Stimulated activated CD8-positive, alpha-beta memory T cell treated with anti-CD3 and anti-CD28 coated beads, Interleukin-7, amount 100 ng/mL, for 24 hours (primary cell): ENCODE measurements around the gene CALML6.
A peak's percentile ranks its signal among the peaks of the same experiment; 100 is the strongest.
"Not testable (repeated sequence)": the region's sequence is repeated elsewhere in the genome, so short reads cannot be mapped to it uniquely, and the experiment has no call there.

Source experiments
- DNase-seq: peaks from one replicate; pipeline ENCODE4 v3.0.0-alpha.2; 2020; ENCODE audit warnings: low read depth

CALML6 gene, protein sequence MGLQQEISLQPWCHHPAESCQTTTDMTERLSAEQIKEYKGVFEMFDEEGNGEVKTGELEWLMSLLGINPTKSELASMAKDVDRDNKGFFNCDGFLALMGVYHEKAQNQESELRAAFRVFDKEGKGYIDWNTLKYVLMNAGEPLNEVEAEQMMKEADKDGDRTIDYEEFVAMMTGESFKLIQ

DNA sequence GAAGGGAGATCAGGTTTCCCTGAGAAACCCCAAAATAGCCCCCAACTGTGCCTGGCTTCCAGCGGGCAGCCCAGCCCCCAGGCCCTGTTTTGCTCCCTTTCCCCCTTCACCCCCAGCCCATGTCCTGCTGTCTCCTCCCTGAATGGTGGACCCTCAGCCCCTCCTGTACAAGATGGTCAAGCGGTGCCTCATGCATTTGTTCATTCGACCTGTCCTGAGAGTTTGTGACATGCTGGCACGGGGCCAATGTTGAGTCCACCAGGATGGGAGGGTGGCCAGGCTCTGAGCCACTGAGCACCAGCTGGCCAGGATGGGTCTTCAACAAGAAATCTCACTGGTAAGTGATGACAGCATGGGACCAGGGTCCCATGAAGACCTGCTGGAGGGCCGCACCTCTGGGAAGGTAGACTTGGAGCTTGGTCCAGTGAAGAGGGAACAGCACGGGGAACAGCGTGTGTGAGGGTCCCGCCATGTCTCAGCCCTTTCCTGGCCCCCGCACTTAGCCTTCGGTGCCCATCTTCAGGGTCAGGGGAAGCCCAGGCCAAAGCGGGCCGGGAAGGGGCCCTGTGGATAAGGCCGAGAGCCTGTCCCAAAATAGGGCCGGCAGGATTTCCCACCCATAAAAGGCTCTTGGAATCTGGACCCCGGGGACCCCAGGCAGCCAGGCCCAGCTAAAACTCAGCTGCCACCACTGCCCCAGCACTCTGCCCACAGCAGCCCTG lies at the start of gene CALML6:
Gene CALML6 (plus strand): TSS at position 290 of the 722 bp plus-strand sequence. CDS start 21 bp downstream, at position 311.
- DNase-seq, result no peak

DNA sequence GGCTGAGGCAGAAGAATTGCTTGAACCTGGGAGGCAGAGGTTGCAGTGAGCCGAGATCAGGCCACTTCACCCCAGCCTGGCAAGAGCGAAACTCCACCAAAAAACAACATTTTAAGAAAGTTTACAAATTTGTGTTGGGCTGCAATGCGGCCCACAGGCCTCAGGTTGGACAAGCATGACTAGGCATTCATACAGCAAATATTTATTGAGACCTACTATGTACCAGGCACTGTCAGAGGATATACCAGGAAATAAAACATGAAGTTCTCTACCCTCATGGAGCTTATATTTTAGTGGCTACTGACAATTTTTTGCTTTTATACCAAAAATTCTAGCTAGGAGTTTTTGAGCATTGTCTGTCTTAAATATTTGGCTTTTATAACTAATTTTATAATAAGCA lies 47.9 kb upstream of the CALML6 start:
- DNase-seq, result no peak

DNA sequence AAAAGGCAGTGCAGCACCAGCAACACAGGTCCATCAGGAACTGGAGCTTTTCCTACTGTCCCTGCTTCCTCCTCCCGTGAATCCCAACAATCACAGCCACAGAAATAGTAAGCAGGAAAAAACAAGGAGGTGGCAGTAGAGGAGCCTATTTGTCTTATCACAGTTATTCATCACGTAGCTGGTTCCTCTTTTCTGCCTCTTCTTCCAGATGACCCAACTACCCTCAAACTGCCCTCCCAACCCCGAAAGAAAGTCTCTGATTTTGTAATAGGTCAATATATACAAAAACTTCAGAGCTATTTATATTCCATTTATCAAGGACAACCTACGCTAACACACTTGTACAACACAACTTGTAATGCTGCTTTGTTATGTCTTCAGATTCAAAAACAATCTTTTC lies 45.6 kb upstream of the CALML6 start:
- DNase-seq, result no peak

DNA sequence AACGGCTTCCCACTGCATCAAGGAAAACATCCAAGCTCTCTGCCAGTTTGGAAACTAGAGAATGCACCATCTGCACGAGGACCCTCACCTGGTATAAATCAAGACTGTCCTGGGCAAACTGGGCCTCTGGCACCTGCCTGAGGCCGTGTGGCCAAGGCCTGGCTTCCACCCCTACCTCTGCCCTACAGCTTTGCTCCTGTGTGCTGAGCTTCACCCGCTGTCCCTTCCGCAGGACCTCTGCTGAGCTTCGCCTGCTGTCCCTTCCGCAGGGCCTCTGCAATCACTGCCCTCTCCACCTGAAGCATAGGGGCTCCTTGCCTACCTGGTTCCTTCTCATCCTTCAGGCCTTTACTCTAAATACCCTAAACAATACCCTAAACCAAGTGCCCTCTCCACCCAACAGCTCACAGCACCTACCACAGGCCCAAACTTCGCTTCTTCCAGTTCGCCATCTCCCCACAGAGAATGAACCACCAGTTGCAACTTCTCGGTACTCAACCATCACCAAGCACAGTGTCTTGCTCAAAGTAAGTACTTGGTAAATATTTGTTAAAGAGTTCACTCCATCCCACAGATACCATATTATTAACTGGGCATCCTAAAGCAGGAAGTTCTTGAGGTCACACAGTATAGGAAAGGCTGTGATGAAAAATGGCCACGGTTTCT lies 42.6 kb upstream of the CALML6 start:
- no peak for DNase-seq

DNA sequence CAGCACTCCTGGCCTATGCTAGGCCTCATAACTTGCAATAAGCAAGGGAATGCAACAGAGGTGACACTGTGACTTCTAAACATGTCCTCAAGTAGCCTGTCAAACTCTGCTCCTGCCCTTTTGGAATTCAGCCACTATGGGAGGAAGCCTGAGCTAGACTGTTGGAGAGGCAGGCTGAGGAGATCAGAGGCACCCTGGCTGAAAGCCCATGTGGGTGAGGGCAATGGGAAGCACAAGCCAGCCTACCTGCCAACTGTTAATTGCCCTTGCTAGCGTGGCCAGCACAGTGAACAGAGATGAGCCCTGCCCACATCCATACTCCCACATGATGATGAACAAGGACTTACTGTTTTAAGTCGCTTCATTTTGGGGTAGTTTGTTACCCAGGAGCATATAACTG lies 41.9 kb upstream of the CALML6 start:
- DNase-seq, result no peak

DNA sequence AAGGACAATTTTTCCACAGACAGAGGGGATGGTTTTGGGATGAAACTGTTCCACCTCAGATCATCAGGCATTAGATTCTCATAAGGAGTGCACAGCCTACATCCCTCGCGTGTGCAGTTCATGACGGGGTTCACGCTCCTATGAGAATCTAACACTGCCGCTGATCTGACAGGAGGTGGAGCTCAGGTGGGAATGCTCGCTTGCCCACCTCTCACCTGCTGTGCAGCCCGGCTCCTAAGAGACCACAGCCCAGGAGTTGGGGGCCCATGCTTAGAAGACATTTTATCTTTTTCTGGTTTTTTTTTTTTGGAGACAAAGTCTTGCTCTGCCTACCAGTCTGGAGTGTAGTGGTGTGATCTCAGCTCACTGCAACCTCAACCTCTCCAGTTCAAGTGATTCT lies 40.2 kb upstream of the CALML6 start:
- DNase-seq, result no peak

DNA sequence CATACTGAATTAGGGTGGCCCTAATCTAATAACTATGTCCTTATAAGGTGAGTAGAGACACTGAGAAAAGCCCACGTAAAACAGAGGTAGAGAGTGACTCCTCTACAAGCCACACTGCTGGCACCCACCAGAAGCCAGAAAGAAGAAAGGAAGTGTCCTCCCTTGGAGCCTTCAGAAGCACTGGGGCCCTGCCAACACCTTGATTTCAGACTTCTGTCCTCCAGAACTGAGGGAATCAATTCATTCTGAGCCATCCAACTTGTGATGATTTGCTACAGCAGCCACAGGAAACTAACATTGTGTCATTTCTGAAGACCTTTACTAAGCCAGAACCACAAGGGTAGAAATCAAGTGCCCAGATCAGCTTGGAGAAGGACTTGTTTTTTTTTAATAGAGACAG lies 39.1 kb upstream of the CALML6 start:
- no peak for DNase-seq

DNA sequence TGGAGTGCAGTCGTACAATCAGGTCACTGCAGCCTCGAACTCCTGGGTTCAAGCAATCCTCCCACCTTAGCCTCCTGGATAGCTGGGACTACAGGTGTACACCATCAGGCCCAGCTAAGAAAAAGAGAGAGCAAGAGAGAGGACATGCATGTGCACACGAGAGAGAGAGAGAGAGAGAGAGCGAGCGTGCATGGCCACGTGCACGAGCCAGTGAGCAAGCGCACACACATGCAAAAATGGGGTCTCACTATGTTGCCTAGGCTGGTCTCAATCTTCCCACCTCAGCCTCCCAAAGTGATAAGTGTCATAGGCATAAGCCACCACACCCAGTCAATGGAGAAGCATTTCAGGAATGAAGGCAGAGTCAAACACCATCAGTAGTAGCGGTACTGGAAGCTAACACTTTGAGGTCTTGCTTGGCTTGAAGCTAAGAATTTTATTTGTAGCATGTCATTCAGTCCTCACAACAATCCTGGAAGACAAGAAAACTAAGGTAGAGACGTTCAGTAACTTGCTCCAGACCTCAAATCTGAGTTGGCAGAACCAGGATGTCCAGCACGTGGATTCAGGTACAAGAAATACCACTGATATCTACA lies 38.6 kb upstream of the CALML6 start:
- DNase-seq, result no peak

DNA sequence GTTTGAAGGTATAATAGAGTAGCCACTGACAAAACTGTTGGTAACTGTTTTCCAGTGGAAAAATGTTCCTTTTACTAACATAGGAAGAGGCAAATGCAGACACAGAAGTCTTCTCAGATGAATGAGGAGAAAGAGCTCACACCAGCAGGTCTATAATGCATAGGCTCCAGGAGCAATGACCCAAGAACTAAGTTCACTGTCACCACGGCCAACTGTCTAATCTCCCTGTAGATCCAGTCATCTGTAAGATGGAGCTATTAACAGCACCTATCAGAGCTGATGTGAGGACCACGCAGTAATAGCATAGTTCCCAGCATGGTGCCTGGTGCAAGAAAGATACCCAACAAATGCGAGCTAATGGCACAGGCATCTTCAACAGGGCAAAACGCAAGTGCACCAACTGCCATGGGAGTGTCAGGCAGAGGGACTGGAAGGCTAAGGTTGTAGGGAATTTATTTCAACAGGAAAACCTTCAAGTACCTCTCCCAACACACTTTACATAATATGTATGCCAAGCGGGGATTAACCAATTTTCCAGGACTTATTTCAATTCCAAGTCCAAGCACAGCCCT lies 37.1 kb upstream of the CALML6 start:
- no peak for DNase-seq

DNA sequence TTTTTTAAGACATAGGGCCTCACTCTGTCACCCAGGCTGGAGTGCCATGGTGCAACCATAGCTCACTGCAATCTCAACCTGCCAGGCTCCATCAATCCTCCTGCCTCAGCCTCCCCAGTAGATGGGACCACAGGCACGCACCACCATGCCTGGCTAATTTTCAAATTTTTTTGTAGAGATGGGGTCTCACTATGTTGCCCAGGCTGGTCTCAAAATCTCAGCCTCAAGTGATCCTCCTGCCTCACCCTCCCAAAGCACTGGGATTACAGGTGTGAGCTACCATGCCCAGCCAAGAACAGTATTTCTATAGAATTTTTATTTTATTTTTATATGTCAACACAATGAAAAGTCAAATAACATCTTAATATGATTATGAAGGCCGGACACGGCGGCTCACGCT lies 35.1 kb upstream of the CALML6 start:
- DNase-seq, result no peak

DNA sequence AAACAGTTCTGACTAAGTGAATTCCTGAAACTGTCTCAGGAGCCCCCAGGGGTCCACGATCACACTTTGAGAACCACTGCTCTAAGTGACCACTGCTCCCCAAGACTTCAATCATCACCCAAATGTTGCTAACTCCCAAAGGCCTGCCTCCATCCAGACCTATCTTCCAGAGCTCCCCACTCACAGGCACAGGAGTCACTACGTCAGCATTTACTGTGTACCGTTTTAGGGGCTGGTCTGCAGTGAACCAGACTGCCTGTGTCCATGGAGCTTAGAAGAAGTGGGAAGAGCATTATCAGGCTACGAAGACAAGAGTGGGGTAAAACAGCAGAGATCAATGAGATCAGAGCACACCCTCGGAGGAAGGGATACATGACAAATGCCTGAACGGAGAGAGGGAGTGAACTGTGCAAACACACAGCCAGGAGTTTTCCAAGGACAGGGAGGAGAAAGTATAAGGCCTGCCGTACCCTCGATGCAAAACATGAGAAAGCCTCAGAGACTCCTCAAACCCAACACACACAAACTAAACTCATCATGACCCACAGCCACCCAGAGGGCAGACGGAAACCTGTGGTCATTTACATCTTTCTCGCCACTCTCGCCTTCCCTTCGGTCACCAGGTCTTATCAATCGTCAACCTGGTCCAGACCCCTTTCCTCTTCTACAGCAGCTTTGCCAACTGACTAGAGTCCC lies 34.3 kb upstream of the CALML6 start:
- DNase-seq, result no peak

DNA sequence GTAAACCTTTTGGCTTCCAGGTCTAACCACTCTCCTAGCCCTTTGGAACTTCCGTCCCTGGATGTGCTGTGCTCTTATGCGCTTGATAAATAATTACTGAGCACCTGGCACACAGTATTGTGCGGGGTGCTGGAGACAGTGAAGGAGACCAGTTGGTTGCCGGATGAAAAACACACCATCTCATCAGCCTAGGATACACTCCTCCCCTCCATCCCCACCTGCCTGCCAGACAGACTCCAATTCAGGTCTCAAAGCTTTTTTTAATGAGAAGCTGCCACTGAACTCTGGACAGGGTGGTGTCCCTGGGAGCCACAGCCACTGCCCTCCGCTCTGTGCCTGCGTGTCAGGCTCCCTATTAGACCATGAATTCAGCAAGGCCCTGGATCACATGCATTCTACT lies 33.3 kb upstream of the CALML6 start:
- no peak for DNase-seq

DNA sequence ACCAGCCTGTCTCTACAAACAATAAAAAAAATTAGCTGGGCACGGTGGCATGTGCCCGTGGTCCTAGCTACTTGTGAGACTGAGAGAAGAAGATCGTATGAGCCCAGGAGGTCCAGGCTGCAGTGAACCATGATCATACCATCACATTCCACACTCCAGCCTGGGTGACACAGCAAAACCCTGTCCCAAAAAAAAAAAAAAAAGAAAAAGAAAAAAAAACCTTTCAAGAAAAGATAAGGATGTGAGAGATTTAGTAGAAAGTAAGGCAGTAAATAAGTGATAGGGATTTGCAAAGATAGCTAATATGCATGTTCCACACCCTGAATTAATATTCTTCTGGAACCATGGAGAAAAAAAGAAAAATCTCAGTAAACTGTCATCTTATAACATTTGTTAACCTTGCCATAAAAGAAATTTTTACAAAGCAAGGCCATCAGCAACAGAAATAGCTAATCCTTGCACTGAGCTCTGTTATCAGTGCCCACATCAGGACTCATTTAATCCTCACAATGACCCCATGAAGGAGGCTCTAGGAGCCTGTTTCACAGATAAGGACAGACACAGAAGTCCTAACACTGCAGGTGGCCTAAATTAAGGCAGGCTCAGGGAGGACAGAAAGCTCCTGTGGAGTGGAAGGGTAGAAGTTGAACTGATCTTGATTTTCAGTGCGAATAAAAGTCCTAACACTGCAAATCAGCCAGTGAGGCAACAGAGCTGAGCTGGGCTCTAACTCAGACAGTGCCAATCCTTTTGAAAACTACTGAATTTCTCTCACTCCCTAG lies 31.8 kb upstream of the CALML6 start:
- no peak for DNase-seq

DNA sequence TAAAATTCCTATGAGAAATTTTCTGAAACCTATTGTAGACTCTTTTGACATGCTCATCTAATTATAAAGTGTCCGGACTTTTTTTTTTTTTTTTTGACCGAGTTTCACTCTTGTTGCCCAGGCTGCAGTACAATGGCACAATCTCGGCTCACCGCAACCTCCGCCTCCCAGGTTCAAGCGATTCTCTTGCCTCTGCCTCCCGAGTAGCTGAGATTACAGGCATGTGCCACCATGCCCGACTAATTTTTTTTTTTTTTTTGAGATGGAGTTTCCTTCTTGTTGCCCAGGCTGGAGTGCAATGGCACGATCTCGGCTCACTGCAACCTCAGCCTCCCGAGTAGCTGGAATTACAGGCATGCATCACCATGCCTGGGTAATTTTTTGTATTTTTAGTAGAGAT lies 31.2 kb upstream of the CALML6 start:
- not testable (repeated sequence) for DNase-seq

DNA sequence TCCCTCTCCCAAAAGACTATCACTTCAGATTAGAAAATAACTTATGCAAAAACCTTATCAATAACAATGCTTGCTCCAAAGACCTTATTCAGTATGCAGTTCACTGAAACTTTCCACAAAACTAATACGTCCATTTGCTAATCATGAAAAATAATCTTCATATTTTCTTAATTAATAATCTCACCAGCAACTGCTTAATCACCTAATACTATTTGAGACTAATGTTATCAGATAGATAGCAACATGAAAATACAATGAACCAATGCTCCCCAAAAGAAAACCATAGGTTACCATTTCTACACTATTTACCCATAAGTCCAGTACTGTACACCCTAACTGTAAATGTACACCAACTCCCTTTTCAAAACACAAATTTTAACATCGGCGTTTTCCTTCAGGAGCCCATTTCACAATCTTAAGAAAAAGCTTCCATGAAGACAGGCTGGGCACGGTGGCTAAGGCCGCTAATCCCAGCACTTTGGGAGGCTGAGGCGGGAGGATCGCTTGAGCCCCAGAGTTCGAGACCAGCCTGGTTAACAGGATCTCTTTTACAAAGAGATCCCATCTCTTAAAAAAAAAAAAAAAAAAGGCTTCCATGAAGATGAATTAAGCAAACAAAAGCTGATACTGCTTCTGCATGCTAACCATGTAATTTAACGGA lies 25.8 kb upstream of the CALML6 start:
- no peak for DNase-seq

DNA sequence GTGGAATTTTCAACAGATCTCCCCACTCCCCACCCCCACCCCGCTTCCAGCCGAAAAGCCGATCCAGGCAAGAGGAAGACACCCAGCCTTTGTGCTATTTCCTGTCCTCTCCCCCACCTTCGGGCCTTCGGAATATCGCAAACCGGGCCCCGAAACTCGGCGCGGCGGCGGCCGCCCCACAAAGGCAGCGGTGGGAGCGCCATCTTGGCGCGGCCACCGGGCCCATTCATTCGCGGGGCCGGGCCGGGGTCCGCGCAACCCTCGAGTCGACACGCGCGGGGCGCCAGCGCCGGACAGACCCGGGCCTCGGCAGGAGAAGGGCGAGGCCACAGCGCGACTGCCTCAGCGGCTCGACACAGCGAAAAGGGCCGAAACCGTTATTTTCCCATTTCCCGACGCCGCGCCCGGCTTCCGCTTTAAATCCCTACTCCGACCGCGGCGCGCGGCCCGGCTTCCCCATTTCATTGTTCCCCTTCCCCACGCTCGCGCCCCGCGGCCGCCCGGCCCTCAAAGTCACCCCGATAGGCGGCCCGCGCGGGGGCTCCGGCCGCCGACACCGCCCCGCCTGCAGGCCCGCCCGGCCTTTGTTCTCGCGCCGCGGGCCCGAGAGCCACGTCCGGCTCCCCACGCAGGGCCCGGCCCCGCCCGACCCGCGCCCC lies 25.1 kb upstream of the CALML6 start:
- no peak for DNase-seq

DNA sequence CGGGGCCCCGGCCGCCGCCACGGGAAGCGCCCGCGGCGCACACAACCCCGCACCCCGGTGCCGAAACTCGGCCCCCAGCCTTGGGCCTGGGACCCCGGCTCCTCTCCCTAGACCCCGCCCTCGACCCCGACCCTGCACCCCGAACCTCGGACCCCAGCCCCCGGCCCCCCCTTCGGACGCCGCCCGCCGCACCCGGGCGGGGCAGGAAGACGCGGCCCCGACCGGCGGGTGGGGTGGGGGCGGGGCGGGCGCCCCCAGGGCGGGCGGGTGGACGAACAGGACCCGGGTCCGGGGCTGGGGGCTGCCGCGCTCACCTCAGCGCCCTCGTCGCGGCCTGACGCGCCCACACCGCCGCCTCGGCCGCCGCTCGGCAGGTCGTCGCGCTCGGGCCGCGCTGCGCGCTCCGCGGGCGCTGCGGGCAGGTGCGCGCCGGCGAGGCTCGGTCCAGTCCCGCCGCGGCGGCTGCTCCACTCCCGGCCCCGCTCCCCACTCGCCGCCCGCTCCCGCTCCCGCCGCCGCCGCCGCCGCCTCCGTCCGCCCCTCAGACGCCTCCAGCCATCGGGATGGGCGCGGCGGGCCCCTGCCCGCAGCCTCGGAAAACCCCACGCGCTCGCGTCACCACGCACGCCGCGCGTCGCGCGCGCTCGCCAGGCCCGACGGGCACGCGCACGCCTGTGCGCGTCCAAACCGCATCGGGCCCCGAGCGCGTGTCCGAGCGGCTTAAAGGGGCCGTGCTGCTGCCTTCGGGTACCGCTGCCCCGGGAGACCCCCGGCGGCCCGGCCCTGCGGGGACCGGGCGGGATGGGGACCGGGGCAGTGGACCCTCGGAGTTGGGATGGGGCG lies 24.3 kb upstream of the CALML6 start, which contains the start of gene GNB1:
Gene GNB1 (minus strand): TSS at position 582 of the 843 bp plus-strand sequence. CDS start 65,634 bp downstream, outside the sequence.
- peak; percentile 68 for DNase-seq

DNA sequence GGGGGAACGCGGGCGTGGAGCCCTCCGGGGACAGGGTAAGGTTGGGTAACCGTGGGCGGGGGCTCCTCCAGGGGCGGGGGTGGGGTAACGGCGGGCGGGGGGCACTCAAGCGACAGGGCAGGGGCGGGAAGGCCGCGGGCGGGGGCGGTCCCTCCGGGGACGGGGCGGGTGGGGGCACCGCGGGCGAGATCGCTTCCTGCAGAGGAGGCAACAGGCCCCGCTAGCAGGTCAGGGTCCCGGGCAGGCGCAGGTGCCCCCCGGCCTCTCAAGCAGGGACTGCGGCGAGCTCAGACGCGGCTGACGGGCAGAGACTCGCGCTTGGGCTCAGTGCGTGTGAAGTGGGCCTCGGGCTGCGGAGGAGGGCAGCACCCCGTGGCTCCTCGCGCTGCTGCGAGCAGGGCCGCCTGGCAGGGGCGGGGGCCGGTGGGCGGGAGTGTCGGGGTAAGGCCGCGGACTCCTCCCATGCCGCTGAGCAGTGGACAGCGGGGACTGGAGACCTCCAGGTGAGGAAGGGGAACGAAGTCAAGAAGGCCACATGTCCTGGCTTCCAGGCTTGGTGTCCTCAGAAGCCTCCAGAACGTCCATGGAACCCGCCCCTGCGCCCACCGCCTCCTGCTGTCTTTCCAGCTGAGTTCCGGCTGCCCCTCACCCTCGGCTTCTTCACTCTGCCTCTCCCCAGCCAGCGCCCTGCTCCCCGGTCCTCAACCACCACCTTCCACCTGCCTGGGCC lies 23.5 kb upstream of the CALML6 start:
- peak; percentile 43 for DNase-seq
